B cell (primary cell): Measurements from ENCODE around the gene AMMECR1. TPM values are rescaled to one million over a fixed set of nuclear protein-coding genes. Genes with fewer than 3 reads are reported as not detected.

Experiments used
- ATAC-seq: fragments of 200-7000 bp; cut with Tn5 transposase; one replicate; pipeline ENCODE4 v1.10.0; 2021; ENCODE audit warnings: low read depth, mild to moderate bottlenecking, moderate number of reproducible peaks, moderate library complexity
- CTCF ChIA-PET: fragments of 350-600 bp; sonication (Branson Sonifier 250); formaldehyde crosslinking; loops from one replicate; lab custom pipeline; 2021; ENCODE audit warnings: antibody characterized with exemption, inconsistent platforms; lab: Charles Lee
- POLR2A ChIA-PET: fragments of 350-600 bp; sonication (Branson Sonifier 250); formaldehyde crosslinking; loops from one replicate; lab custom pipeline; 2021; ENCODE audit warnings: antibody characterized with exemption; lab: Charles Lee
- DNase-seq: peaks from one replicate; pipeline ENCODE4 v3.0.0; 2013
- H2AFZ ChIP-seq: 2 replicates; pipeline ENCODE4 v1.6.1; 2012; ENCODE audit warnings: mild to moderate bottlenecking, low read depth, low read length; ENCODE audit not compliant: insufficient read depth, poor library complexity, severe bottlenecking
- H3K27ac ChIP-seq, 2 donors: 1 replicate in 1 of 2; 2 replicates in 1 of 2; pipeline ENCODE4 v1.5.1; 2012 to 2013; ENCODE audit warnings: low read length in 2 of 2, mild to moderate bottlenecking in 2 of 2, moderate library complexity in 1 of 2
- H3K27me3 ChIP-seq, 4 experiments: fragments of 200-600 bp in 1 of 4; sonication (generic) in 1 of 4; replicated peaks in 1 of 4; 1 replicate in 2 of 4; 2 replicates in 2 of 4; pipeline versions ENCODE4 v1.6.1 to v1.7.0; 2013 to 2016; ENCODE audit warnings: low read length in 3 of 4, mild to moderate bottlenecking in 2 of 4, mixed read lengths in 1 of 4, moderate library complexity in 1 of 4; ENCODE audit not compliant: insufficient read depth in 4 of 4, control insufficient read depth in 3 of 4; ENCODE audit errors: control extremely low read depth in 1 of 4
- H3K36me3 ChIP-seq, 2 experiments: replicated peaks in 1 of 2; 1 replicate in 1 of 2; 2 replicates in 1 of 2; pipeline versions ENCODE4 v1.6.1 to v1.7.1; 2013; ENCODE audit warnings: low read length in 1 of 2; ENCODE audit not compliant: insufficient read depth in 2 of 2, control insufficient read depth in 1 of 2; ENCODE audit errors: control extremely low read depth in 1 of 2, extremely low read depth in 1 of 2
- H3K4me1 ChIP-seq, 2 donors: fragments of 200-600 bp in 1 of 2; sonication (generic) in 1 of 2; 1 replicate in 1 of 2; 2 replicates in 1 of 2; pipeline versions ENCODE4 v1.5.1 to v1.6.1; 2013 to 2017; ENCODE audit warnings: low read length in 2 of 2; ENCODE audit not compliant: control insufficient read depth in 2 of 2, insufficient read depth in 2 of 2
- H3K4me2 ChIP-seq: replicated peaks from 2 replicates; pipeline ENCODE3; 2012; ENCODE audit warnings: mild to moderate bottlenecking, low read depth, low read length; ENCODE audit not compliant: poor library complexity, severe bottlenecking
- H3K4me3 ChIP-seq, 5 experiments: fragments of 200-600 bp in 1 of 5; sonication (generic) in 1 of 5; 1 replicate in 3 of 5; 2 replicates in 2 of 5; pipeline versions ENCODE4 v1.5.1 to v1.7.0; 2011 to 2016; ENCODE audit warnings: low read length in 4 of 5, mild to moderate bottlenecking in 4 of 5, low read depth in 2 of 5, control low read depth in 1 of 5, moderate library complexity in 1 of 5; ENCODE audit not compliant: insufficient read depth in 1 of 5; ENCODE audit errors: control extremely low read depth in 1 of 5, extremely low read depth in 1 of 5
- H3K79me2 ChIP-seq: fragments of 200-600 bp; sonication (generic); one replicate; pipeline ENCODE4 v1.6.0; 2016; ENCODE audit warnings: low read length; ENCODE audit not compliant: control insufficient read depth, insufficient read depth
- H3K9ac ChIP-seq: fragments of 200-600 bp; sonication (generic); 2 replicates; pipeline ENCODE4 v1.6.1; 2017; ENCODE audit warnings: mild to moderate bottlenecking, low read length, moderate library complexity
- H3K9me3 ChIP-seq, 3 donors: one replicate each; pipeline versions ENCODE4 v1.6.1 to v1.7.1; 2013; ENCODE audit warnings: low read length in 2 of 3; ENCODE audit not compliant: control insufficient read depth in 2 of 3, insufficient read depth in 1 of 3; ENCODE audit errors: control extremely low read depth in 1 of 3
- H4K20me1 ChIP-seq: 2 replicates; pipeline ENCODE4 v1.6.0; 2012; ENCODE audit warnings: mild to moderate bottlenecking, low read length; ENCODE audit not compliant: insufficient read depth, control insufficient read depth, poor library complexity, severe bottlenecking
- H3K27ac Mint-ChIP-seq: one replicate; pipeline ENCODE4 v1.8.0; 2021; ENCODE audit warnings: mixed read lengths
- H3K27me3 Mint-ChIP-seq: one replicate; pipeline ENCODE4 v1.8.0; 2021; ENCODE audit warnings: mixed read lengths
- H3K4me1 Mint-ChIP-seq: one replicate; pipeline ENCODE4 v1.8.0; 2021; ENCODE audit warnings: mixed read lengths
- H3K4me3 Mint-ChIP-seq: one replicate; pipeline ENCODE4 v1.8.0; 2021; ENCODE audit warnings: mixed read lengths
- H3K9me3 Mint-ChIP-seq: one replicate; pipeline ENCODE4 v1.8.0; 2022; ENCODE audit warnings: mixed read lengths; ENCODE audit not compliant: insufficient read depth
- EZH2 ChIP-seq: IDR thresholded peaks from 2 replicates; pipeline ENCODE4 v1.6.1; 2012; ENCODE audit warnings: borderline replicate concordance, low read depth, mild to moderate bottlenecking, moderate library complexity, low read length; ENCODE audit not compliant: insufficient read depth, poor library complexity, severe bottlenecking
- WGBS: methylation state at CpG from one replicate; pipeline ENCODE4 v1.1.5; 2013; ENCODE audit warnings: missing lambda C conversion rate; ENCODE audit not compliant: insufficient coverage; 5-methylcytosine and 5-hydroxymethylcytosine counted together
- intact Hi-C: fragments of 100-400 bp; cut with micrococcal nuclease; formaldehyde crosslinking; loops from one replicate; pipeline ENCODE4 v1.10.0; 2022
- polyA plus RNA-seq: library from polyadenylated mRNA; depleted of rRNA; stranded (reverse); fragments of >200 nt; gene quantifications from 2 replicates; pipeline ENCODE4 v1.2.3, GENCODE V29; 2012
- total RNA-seq, 2 donors: library from RNA; stranded (reverse); fragments of 120-200 nt in 1 of 2; gene quantifications; 1 replicate in 1 of 2; 2 replicates in 1 of 2; pipeline versions ENCODE4 v1.2.3 to v1.2.4, GENCODE V29; 2013 to 2022
- TF ChIP-seq, protein P1 (sequence below): fragments of 200-600 bp; IDR thresholded peaks from one replicate; pipeline ENCODE4 v1.8.0; 2022; ENCODE audit warnings: antibody characterized with exemption, mild to moderate bottlenecking

Gene AMMECR1
- total and polyA plus RNA-seq, 2 donors (not counting 1 experiment from before 2014, with no cell fraction given) = 5.7 to 12.7 TPM

- no CpG with 5 or more reads among the region's 3 CpGs for WGBS
- CTCF ChIA-PET = no interaction called here
- Mint-ChIP-seq H3K4me3 (no peak overlapping the region), H3K27me3 (no peaks in the 10 kb centered on the region), H3K9me3 (no peaks in the 10 kb centered on the region), H3K27ac (no peak overlapping the region), H3K4me1 (no peaks in the 10 kb centered on the region)
- DNase-seq (no peak), ATAC-seq (no peak)
- POLR2A ChIA-PET = no interaction called here
- H3K4me1 ChIP-seq = no peaks in the 10 kb centered on the region
- intact Hi-C loops = no loop called here
- H3K4me3 ChIP-seq = no peak overlapping the region
- no peaks in the 10 kb centered on the region for H4K20me1 ChIP-seq
- H3K9me3 ChIP-seq = no peaks in the 10 kb centered on the region
- H3K79me2 ChIP-seq = no peaks in the 10 kb centered on the region
- TF ChIP-seq EZH2 = no peak
- TF ChIP-seq, protein P1, sequence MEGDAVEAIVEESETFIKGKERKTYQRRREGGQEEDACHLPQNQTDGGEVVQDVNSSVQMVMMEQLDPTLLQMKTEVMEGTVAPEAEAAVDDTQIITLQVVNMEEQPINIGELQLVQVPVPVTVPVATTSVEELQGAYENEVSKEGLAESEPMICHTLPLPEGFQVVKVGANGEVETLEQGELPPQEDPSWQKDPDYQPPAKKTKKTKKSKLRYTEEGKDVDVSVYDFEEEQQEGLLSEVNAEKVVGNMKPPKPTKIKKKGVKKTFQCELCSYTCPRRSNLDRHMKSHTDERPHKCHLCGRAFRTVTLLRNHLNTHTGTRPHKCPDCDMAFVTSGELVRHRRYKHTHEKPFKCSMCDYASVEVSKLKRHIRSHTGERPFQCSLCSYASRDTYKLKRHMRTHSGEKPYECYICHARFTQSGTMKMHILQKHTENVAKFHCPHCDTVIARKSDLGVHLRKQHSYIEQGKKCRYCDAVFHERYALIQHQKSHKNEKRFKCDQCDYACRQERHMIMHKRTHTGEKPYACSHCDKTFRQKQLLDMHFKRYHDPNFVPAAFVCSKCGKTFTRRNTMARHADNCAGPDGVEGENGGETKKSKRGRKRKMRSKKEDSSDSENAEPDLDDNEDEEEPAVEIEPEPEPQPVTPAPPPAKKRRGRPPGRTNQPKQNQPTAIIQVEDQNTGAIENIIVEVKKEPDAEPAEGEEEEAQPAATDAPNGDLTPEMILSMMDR = no peak
- no peak overlapping the region for H2AFZ ChIP-seq
- H3K36me3 ChIP-seq = peaks cover 0 to 12% of the 10 kb centered on the region in 2 experiments
- H3K9ac ChIP-seq = no peak overlapping the region
- H3K27me3 ChIP-seq = no peaks in the 10 kb centered on the region
- no peak overlapping the region for H3K4me2 ChIP-seq
- H3K27ac ChIP-seq = no peak overlapping the region
These were observed 116.1 kb downstream of the AMMECR1 start for GRCh38 chrX:110201799-110202198.

DNA sequence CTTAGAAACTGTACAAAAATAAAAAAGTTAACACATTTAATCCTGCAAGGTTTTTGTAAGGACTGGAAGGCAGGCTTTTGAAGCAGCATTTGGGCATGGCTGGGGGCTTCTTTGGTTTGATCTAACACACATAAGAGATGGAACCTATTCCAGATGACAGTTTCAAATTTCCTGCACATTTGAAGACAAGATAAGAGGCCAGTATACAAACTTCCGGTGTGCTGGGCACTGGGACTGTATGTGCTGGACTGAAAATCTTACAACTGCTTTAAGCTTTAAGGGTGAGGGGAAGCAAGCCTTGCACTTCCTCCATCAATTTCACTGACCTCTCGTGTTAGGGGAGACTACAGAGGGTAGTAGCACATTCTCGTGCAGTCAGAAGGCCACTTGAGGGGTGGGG, 122.9 kb downstream of the AMMECR1 start:
- Histone ChIP-seq H3K4me3 (no peak overlapping the region), H2AFZ (no peak overlapping the region), H3K27ac (no peak overlapping the region), H3K9me3 (no peaks in the 10 kb centered on the region), H3K4me1 (no peaks in the 10 kb centered on the region), H3K9ac (no peak overlapping the region), H3K4me2 (no peak overlapping the region), H4K20me1 (no peaks in the 10 kb centered on the region), H3K79me2 (no peaks in the 10 kb centered on the region), H3K27me3 (no peaks in the 10 kb centered on the region), H3K36me3 (peaks cover 1 to 3% of the 10 kb centered on the region in 2 experiments)
- TF ChIP-seq, protein P1 = no peak
- no peak for TF ChIP-seq EZH2
- WGBS = no CpG with 5 or more reads among the region's 3 CpGs
- DNase-seq (no peak), ATAC-seq (no peak)
- no peak overlapping the region for H3K4me3 Mint-ChIP-seq
- intact Hi-C loops = no loop called here
- H3K27ac Mint-ChIP-seq = no peak overlapping the region
- H3K9me3 Mint-ChIP-seq = no peaks in the 10 kb centered on the region
- H3K4me1 Mint-ChIP-seq = peaks cover 2% of the 10 kb centered on the region
- CTCF ChIA-PET = no interaction called here
- POLR2A ChIA-PET = no interaction called here
- no peaks in the 10 kb centered on the region for H3K27me3 Mint-ChIP-seq
